DND-41 (cell line): ENCODE data around the gene C6orf141.

ENCODE experiments used
- ATAC-seq: fragments of 200-7000 bp; cut with Tn5 transposase; 3 replicates; pipeline ENCODE4 v1.9.1; 2021; ENCODE audit warnings: low read depth; ENCODE audit not compliant: insufficient read depth
- DNase-seq: peaks from one replicate; pipeline ENCODE4 v3.0.0-alpha.2; 2020
- H2AFZ ChIP-seq: 2 replicates; pipeline ENCODE4 v1.6.0; 2012; ENCODE audit warnings: low read depth, low read length
- H3K27ac ChIP-seq: 2 replicates; pipeline ENCODE4 v1.5.1; 2012; ENCODE audit warnings: low read length, inconsistent platforms
- H3K27me3 ChIP-seq: fragments of 200-600 bp; sonication (generic); 2 replicates; pipeline ENCODE4 v1.6.0; 2012; ENCODE audit warnings: low read length, mild to moderate bottlenecking, inconsistent platforms; ENCODE audit not compliant: insufficient read depth, poor library complexity
- H3K36me3 ChIP-seq: 2 replicates; pipeline ENCODE4 v1.5.1; 2012; ENCODE audit warnings: low read length, inconsistent platforms; ENCODE audit not compliant: insufficient read depth
- H3K4me1 ChIP-seq: 2 replicates; pipeline ENCODE4 v1.5.1; 2012; ENCODE audit warnings: mild to moderate bottlenecking, low read length; ENCODE audit not compliant: insufficient read depth
- H3K4me2 ChIP-seq: 2 replicates; pipeline ENCODE4 v1.6.0; 2012; ENCODE audit warnings: mild to moderate bottlenecking, moderate library complexity, low read length, inconsistent platforms; ENCODE audit not compliant: insufficient read depth
- H3K4me3 ChIP-seq, 2 experiments: fragments of 200-600 bp in 1 of 2; shearing (Covaris generic) in 1 of 2; 2 replicates each; pipeline ENCODE4 v1.5.1; 2012 to 2016; ENCODE audit warnings: inconsistent platforms in 2 of 2, low read length in 2 of 2, mild to moderate bottlenecking in 2 of 2, low read depth in 1 of 2, moderate library complexity in 1 of 2
- H3K79me2 ChIP-seq: 2 replicates; pipeline ENCODE4 v1.6.0; 2012; ENCODE audit warnings: low read length, inconsistent platforms; ENCODE audit not compliant: insufficient read depth
- H3K9ac ChIP-seq: 2 replicates; pipeline ENCODE4 v1.6.0; 2012; ENCODE audit warnings: low read depth, mild to moderate bottlenecking, inconsistent platforms, low read length, moderate library complexity
- H3K9me3 ChIP-seq: 2 replicates; pipeline ENCODE4 v1.5.1; 2012; ENCODE audit warnings: low read length, moderate library complexity, mild to moderate bottlenecking, inconsistent platforms; ENCODE audit not compliant: insufficient read depth, severe bottlenecking
- H4K20me1 ChIP-seq: 2 replicates; pipeline ENCODE4 v1.6.0; 2012; ENCODE audit warnings: low read length; ENCODE audit not compliant: insufficient read depth
- EZH2 ChIP-seq: IDR thresholded peaks from 3 replicates; pipeline ENCODE4 v1.6.1; 2012; ENCODE audit warnings: borderline replicate concordance, low read depth, mild to moderate bottlenecking, moderate library complexity, low read length, inconsistent platforms; ENCODE audit not compliant: severe bottlenecking
- TF ChIP-seq, protein P1 (sequence below): IDR thresholded peaks from 2 replicates; pipeline ENCODE4 v1.5.1; 2012; ENCODE audit warnings: borderline replicate concordance, low read length, moderate library complexity, mild to moderate bottlenecking; ENCODE audit not compliant: poor library complexity, severe bottlenecking; ENCODE audit errors: extremely low read depth

C6orf141 gene

DNA sequence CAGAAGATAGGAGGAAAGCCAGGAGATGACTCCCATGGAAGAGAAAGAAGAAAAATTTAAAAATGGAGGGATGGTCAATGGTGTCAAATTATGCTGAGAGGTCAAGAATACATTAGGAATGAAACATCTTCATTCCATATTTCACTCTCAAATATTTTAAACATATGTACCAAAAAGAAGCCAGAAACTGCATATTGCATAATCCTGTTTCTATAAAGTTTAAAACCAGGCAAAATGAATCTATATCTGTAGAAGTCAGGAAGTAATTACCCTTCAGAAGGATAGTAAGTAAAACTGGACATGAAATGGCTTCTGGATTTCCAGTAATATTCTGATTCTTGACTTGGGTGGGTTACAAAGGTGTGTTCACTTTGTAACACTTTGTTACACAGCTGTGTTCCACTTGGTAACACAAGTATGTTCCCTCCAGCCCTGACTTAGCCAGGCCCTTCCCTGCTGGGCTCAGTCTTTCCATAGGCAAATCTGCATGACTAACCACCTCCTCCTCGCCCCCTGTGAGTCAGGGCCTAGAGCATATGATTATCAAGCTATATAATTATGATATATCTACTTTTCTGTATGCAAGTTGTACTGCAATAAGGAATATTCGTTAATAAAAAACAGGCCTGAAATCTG is 20.2 kb upstream of the C6orf141 start:
- no peak overlapping the region for H3K9ac ChIP-seq
- H3K4me3 ChIP-seq: no peak overlapping the region
- ATAC-seq (no peak), DNase-seq (no peak)
- no peak for TF ChIP-seq EZH2
- TF ChIP-seq, protein P1, sequence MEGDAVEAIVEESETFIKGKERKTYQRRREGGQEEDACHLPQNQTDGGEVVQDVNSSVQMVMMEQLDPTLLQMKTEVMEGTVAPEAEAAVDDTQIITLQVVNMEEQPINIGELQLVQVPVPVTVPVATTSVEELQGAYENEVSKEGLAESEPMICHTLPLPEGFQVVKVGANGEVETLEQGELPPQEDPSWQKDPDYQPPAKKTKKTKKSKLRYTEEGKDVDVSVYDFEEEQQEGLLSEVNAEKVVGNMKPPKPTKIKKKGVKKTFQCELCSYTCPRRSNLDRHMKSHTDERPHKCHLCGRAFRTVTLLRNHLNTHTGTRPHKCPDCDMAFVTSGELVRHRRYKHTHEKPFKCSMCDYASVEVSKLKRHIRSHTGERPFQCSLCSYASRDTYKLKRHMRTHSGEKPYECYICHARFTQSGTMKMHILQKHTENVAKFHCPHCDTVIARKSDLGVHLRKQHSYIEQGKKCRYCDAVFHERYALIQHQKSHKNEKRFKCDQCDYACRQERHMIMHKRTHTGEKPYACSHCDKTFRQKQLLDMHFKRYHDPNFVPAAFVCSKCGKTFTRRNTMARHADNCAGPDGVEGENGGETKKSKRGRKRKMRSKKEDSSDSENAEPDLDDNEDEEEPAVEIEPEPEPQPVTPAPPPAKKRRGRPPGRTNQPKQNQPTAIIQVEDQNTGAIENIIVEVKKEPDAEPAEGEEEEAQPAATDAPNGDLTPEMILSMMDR: no peak
- H3K4me2 ChIP-seq: no peak overlapping the region
- no peaks in the 10 kb centered on the region for H3K4me1 ChIP-seq
- peaks cover 3% of the 10 kb centered on the region for H3K27me3 ChIP-seq
- H4K20me1 ChIP-seq: no peaks in the 10 kb centered on the region
- no peaks in the 10 kb centered on the region for H3K9me3 ChIP-seq
- no peak overlapping the region for H3K27ac ChIP-seq
- no peaks in the 10 kb centered on the region for H3K36me3 ChIP-seq
- H3K79me2 ChIP-seq: no peaks in the 10 kb centered on the region
- H2AFZ ChIP-seq: no peak overlapping the region

DNA sequence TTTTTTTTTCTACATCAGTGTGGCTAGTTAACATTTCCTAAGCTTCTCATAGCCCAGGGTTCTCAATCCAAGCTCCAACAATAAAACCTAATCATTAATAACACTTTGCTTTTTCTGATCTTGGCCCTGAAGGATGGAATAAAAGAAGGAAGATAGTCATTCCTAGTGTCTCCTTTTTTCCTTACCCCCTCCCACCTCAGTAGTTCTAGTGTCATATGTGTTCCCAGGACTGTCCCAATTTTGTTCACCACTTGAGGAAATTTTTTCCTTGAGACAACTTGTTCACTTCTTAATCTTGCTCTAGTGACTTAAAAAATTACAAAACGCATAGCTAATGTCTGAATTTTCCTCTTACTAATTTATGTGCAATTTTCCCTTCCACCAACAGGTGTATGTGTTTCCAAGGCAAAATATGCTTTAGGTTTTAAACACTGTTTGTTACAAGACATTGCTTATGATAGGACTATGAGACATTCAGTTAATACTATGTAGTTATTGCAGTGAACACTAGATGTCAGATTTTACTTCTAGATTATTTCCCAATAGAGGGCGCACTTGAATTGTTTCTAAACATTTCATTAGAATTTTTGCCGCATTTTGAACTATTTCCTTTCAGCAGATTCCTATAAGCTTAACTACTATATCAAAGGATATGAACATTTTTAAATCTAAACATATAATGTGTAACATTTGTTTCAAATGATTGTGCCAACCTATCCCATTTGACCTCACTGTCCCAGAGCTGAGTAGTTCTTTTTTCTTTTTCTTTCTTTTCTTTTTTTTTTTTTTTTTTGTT is 18.5 kb upstream of the C6orf141 start:
- Histone ChIP-seq H3K27ac (no peak overlapping the region), H4K20me1 (no peaks in the 10 kb centered on the region), H3K27me3 (no peaks in the 10 kb centered on the region), H3K4me2 (no peak overlapping the region), H3K4me1 (no peaks in the 10 kb centered on the region), H3K9ac (no peak overlapping the region), H3K36me3 (no peaks in the 10 kb centered on the region), H3K79me2 (no peaks in the 10 kb centered on the region), H2AFZ (no peak overlapping the region; the same call in 1 of the 2 replicates), H3K4me3 (no peak overlapping the region), H3K9me3 (no peaks in the 10 kb centered on the region)
- DNase-seq (no peak), ATAC-seq (peak; percentile 89)
- TF ChIP-seq EZH2: no peak
- TF ChIP-seq, protein P1: peak; percentile 89

DNA sequence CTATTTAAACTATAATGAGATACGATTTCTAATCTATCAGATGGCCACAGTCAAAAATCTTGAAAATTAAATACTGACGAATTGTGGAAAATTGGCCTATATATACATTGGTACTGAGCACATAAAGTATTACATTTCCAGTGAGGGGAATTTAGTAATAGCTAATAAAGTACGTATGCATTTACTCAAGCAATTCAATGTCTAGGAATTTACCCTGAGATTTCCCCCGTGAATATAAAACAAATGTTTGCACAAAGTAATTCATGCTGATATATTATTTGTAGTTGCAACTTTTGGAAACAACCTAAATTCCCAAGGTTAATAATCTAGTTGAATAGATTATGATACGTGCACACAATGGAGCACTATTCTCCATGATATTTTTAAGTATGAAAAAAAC is 14.7 kb upstream of the C6orf141 start:
- H3K36me3 ChIP-seq: no peaks in the 10 kb centered on the region
- H2AFZ ChIP-seq: no peak overlapping the region
- TF ChIP-seq, protein P1: no peak
- TF ChIP-seq EZH2: no peak
- no peak overlapping the region for H3K4me3 ChIP-seq
- no peak for DNase-seq
- H3K27me3 ChIP-seq: no peaks in the 10 kb centered on the region
- ATAC-seq: no peak
- no peaks in the 10 kb centered on the region for H3K4me1 ChIP-seq
- H3K4me2 ChIP-seq: no peak overlapping the region
- no peak overlapping the region for H3K9ac ChIP-seq
- H3K9me3 ChIP-seq: no peaks in the 10 kb centered on the region
- no peak overlapping the region for H3K27ac ChIP-seq
- H3K79me2 ChIP-seq: no peaks in the 10 kb centered on the region
- no peaks in the 10 kb centered on the region for H4K20me1 ChIP-seq

DNA sequence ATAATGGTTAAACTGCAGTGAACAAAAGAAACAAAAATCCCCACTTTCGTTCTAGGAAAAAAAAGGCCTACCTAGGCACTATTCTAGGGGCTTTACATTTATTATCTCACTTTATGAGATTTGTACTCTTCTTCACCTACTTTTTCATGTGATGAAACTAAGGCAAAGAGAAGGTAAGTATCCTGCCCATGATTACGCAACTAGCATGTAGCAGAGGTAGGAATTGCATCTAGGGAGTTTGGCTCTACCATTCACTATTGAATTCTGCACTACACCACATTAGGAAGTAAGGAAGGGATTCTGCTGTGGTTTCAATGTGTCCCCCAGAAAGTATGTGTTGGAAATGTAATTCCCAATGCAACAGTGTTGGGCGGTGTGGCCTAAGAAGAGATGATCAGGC is 11.4 kb upstream of the C6orf141 start:
- TF ChIP-seq EZH2: no peak
- TF ChIP-seq, protein P1: no peak
- H3K27me3 ChIP-seq: no peaks in the 10 kb centered on the region
- H4K20me1 ChIP-seq: no peaks in the 10 kb centered on the region
- H3K36me3 ChIP-seq: no peaks in the 10 kb centered on the region
- ATAC-seq (no peak), DNase-seq (no peak)
- no peaks in the 10 kb centered on the region for H3K4me1 ChIP-seq
- H3K9ac ChIP-seq: no peak overlapping the region
- H3K9me3 ChIP-seq: no peaks in the 10 kb centered on the region
- no peak overlapping the region for H3K4me3 ChIP-seq
- H2AFZ ChIP-seq: no peak overlapping the region
- no peaks in the 10 kb centered on the region for H3K79me2 ChIP-seq
- no peak overlapping the region for H3K27ac ChIP-seq
- H3K4me2 ChIP-seq: no peak overlapping the region
